Ectodermal cell (in vitro differentiated cells): ENCODE data around the gene PCCA.

Experiments used
- H3K27ac ChIP-seq: 2 replicates; pipeline ENCODE4 v1.7.0; 2013; ENCODE audit warnings: mild to moderate bottlenecking, low read depth, low read length; ENCODE audit not compliant: insufficient read depth, poor library complexity, severe bottlenecking
- H3K27me3 ChIP-seq: 2 replicates; pipeline ENCODE4 v1.7.0; 2013; ENCODE audit warnings: mild to moderate bottlenecking, low read length; ENCODE audit not compliant: insufficient read depth, control insufficient read depth, poor library complexity, severe bottlenecking
- H3K36me3 ChIP-seq: one replicate; pipeline ENCODE4 v1.7.0; 2013; ENCODE audit warnings: low read length; ENCODE audit not compliant: control insufficient read depth, insufficient read depth
- H3K4me1 ChIP-seq: one replicate; pipeline ENCODE4 v1.7.0; 2013; ENCODE audit warnings: low read length; ENCODE audit not compliant: control insufficient read depth, insufficient read depth
- H3K4me3 ChIP-seq: 2 replicates; pipeline ENCODE4 v1.7.0; 2013; ENCODE audit warnings: low read depth, low read length, control low read depth; ENCODE audit not compliant: insufficient read depth
- H3K9me3 ChIP-seq: 2 replicates; pipeline ENCODE4 v1.7.0; 2013; ENCODE audit warnings: mild to moderate bottlenecking, low read length, moderate library complexity; ENCODE audit not compliant: control insufficient read depth
- WGBS, 2 experiments: methylation state at CpG; one replicate each; pipeline ENCODE4 v1.1.7; 2013; ENCODE audit warnings: missing lambda C conversion rate in 2 of 2; 5-methylcytosine and 5-hydroxymethylcytosine counted together

Gene PCCA

DNA sequence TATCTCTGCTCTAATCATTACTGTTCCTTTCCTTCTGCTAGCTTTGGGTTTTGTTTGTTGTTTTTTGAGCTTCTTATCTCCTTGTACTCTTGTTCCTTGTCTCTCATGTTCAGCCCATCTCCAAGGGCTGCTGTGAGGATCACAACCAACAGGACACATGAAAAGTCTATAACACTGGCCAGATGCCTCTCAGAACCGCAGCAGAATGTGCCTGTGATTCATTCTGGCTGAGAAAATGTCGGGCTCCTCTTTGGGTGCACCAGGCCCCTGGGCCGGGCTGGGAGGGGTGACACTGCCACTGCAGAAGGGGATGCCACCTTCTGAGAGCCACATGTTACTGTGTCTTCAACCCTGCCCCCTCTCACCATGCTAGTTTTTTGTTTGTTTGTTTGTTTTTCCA is 451.7 kb downstream of the PCCA start:
- 86 to 93% methylated on average over 3 of the region's 3 CpGs for WGBS, 2 experiments
- Histone ChIP-seq H3K9me3 (no peaks in the 10 kb centered on the region), H3K4me3 (no peak overlapping the region), H3K36me3 (no peaks in the 10 kb centered on the region), H3K4me1 (no peaks in the 10 kb centered on the region), H3K27me3 (no peaks in the 10 kb centered on the region), H3K27ac (no peak overlapping the region)

- H3K36me3 ChIP-seq: no peaks in the 10 kb centered on the region
- H3K4me1 ChIP-seq: no peaks in the 10 kb centered on the region
- H3K27ac ChIP-seq: no peak overlapping the region
- no peak overlapping the region for H3K4me3 ChIP-seq
- no peaks in the 10 kb centered on the region for H3K27me3 ChIP-seq
- 93 to 94% methylated on average over 18 of the region's 18 CpGs for WGBS, 2 experiments
- H3K9me3 ChIP-seq: no peaks in the 10 kb centered on the region
Observed at GRCh38 chr13:100541897-100542825, 453.3 kb downstream of the PCCA start.

DNA sequence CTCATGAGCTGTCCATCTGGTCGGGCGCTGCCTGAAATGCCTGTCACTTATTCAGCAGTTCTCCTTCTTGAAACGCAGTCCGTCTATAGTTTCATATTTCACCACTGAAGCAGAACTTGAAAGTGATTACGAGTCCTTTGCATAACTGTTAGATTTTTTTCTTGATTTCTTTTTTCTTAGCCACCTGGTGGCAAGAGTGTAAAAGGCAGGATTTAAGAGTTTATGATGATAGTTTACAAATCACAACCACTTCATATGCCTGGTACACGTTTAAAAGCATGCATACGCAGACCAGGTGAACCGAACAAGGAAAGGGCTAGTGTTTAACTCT is 453.9 kb downstream of the PCCA start:
- H3K9me3 ChIP-seq: no peaks in the 10 kb centered on the region
- no peak overlapping the region for H3K4me3 ChIP-seq
- no peaks in the 10 kb centered on the region for H3K36me3 ChIP-seq
- no peak overlapping the region for H3K27ac ChIP-seq
- H3K4me1 ChIP-seq: no peaks in the 10 kb centered on the region
- no peaks in the 10 kb centered on the region for H3K27me3 ChIP-seq
- WGBS, 2 experiments: 94% methylated on average over 4 to 8 of the region's 8 CpGs

DNA sequence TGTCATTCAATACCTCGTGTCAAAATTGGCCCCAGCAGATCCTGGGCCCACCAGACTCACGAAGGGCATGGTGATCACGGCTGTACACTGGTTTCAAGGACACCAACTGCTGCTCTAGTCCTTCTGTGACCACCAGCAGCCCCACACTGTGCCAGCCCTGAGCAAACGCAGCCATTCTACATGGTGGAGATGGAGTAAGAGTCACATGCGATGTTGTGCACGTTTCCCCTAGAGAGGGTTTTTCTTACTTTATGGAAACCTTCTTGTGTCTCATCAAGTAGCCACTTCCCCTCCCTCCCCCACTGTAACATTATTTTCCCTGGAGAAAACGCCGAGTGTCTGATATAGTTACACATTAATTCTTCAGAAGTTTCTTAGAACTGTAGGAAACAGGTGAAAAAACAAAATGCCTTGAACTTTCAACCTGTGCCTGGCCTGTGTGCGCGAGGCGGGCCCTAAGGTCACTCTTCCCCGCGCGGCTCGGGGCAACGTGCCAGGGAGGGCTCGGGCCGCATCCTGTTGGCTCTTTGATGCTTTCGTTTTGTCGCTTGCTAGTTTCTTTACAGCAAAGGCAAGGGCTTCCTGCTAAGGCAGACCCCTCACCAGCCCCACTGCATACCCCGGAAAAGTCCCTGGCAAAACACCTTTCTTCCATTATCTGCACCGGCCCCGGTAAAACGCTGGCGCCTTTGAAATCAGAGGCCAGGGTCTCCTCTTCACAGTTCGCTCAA is 455.1 kb downstream of the PCCA start:
- Histone ChIP-seq H3K27me3 (no peaks in the 10 kb centered on the region), H3K27ac (no peak overlapping the region), H3K4me3 (no peak overlapping the region), H3K9me3 (no peaks in the 10 kb centered on the region), H3K4me1 (no peaks in the 10 kb centered on the region), H3K36me3 (no peaks in the 10 kb centered on the region)
- 94% methylated on average over 26 of the region's 26 CpGs for WGBS, 2 experiments

DNA sequence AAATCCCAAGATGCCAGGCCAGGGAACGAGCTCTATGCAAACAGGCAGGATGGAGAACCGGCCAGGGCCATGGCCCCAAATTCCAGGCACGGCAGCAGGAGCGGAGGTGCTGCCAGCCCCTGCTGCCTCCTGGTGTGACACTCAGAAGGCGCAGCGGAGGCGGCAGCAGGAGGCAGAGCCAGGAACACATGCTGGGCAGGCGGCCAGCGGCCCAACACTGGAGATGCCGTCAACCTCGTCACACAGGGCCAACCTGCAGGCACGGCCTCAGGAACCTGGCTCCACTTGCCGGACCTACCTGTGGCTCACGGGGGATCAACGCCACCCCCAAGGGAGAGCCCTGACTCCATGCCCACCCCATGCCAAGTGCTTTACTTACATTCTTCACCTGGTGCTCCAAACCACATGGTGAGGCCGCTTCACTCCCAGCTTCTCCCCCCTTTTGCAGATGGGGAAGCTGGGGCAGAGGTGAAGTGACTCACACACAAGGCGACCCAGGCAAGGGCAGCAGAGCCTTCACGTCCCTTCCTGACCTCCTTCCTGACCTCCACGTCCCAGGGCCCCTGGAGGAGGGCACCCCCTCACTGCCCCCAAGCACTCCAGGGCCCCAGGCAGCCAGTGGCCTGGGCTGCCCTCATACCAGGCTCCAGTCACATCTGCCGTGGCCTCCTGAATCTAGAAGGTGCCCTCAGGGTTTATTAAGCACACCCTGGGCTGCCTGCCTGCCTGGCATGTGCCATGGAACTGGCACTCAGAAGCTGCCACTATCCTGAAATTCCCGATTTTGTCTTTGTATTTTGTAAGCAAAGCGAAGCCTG is 456.2 kb downstream of the PCCA start:
- no peaks in the 10 kb centered on the region for H3K4me1 ChIP-seq
- WGBS, 2 experiments: 94% methylated on average over 22 of the region's 22 CpGs
- no peaks in the 10 kb centered on the region for H3K27me3 ChIP-seq
- no peaks in the 10 kb centered on the region for H3K36me3 ChIP-seq
- no peak overlapping the region for H3K4me3 ChIP-seq
- H3K9me3 ChIP-seq: no peaks in the 10 kb centered on the region
- no peak overlapping the region for H3K27ac ChIP-seq

DNA sequence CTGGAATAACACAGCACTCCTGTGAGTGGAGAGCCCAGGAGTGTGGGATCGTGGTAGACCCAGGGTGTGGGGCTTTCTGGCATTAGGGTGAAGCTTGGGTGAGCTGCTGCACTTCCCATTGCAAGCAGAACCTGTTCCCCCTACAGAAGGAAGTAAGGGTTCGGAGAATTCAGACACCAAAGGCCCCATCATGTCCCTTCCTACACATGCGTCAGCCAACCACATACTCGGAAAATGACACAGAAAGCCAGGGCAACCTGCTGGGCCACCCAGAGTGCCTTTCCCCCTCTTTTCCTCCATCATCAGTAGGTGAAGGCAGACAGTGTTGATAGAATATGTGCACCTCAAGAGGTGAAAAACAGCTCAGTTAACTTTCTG is 456.8 kb downstream of the PCCA start:
- Histone ChIP-seq H3K27ac (no peak overlapping the region), H3K9me3 (no peaks in the 10 kb centered on the region), H3K27me3 (no peaks in the 10 kb centered on the region), H3K4me1 (peaks cover 4% of the 10 kb centered on the region), H3K4me3 (no peak overlapping the region), H3K36me3 (no peaks in the 10 kb centered on the region)
- 98% methylated on average over 4 of the region's 4 CpGs for WGBS, 2 experiments

- no peaks in the 10 kb centered on the region for H3K27me3 ChIP-seq
- no peak overlapping the region for H3K4me3 ChIP-seq
- H3K27ac ChIP-seq: no peak overlapping the region
- 92 to 94% methylated on average over 21 of the region's 21 CpGs for WGBS, 2 experiments
- no peaks in the 10 kb centered on the region for H3K36me3 ChIP-seq
- peaks cover 4% of the 10 kb centered on the region for H3K4me1 ChIP-seq
- no peaks in the 10 kb centered on the region for H3K9me3 ChIP-seq
Observed at GRCh38 chr13:100546713-100547405, 458.0 kb downstream of the PCCA start.

GRCh38 chr13:100547791-100548201 is 458.9 kb downstream of the PCCA start:
- no peak overlapping the region for H3K4me3 ChIP-seq
- no peak overlapping the region for H3K27ac ChIP-seq
- H3K27me3 ChIP-seq: no peaks in the 10 kb centered on the region
- peaks cover 4% of the 10 kb centered on the region for H3K4me1 ChIP-seq
- 92 to 93% methylated on average over 9 of the region's 9 CpGs for WGBS, 2 experiments
- no peaks in the 10 kb centered on the region for H3K9me3 ChIP-seq
- H3K36me3 ChIP-seq: no peaks in the 10 kb centered on the region

DNA sequence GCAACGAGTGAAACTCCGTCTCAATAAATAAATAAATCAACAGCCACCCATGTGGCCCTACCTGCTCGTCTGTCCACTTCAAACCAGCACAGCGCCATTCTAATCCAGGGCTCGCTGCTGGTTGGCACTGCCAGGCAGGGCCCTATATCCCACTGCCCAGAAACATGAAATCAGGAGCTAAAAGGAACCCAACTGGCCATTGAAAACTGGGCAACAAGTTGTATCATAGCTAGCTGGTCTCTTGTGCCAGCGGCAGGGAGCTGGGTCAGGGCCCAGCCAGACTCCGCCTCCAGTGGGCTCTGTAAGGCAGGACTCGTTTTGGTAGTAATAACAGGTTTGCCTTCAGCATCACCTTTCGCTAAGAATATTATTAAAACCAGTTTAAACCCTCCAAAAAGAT is 460.4 kb downstream of the PCCA start:
- no peak overlapping the region for H3K4me3 ChIP-seq
- no peaks in the 10 kb centered on the region for H3K27me3 ChIP-seq
- no peaks in the 10 kb centered on the region for H3K9me3 ChIP-seq
- H3K36me3 ChIP-seq: no peaks in the 10 kb centered on the region
- H3K4me1 ChIP-seq: peaks cover 4% of the 10 kb centered on the region
- H3K27ac ChIP-seq: no peak overlapping the region
- WGBS, 2 experiments: 93 to 96% methylated on average over 9 of the region's 9 CpGs
